Activated gamma-delta T cell (primary cell): ENCODE measurements around the gene PIGU.

Experiments used
- DNase-seq: peaks from one replicate; lab custom pipeline; 2025; lab: John Stamatoyannopoulos, UW

Gene PIGU

GRCh38 chr20:34557936-34558319, 119.0 kb downstream of the PIGU start:
- DNase-seq, result no peak

GRCh38 chr20:34553366-34553867, 123.5 kb downstream of the PIGU start:
- DNase-seq, result no peak

- no peak for DNase-seq
Measured at GRCh38 chr20:34552569-34552968, 124.3 kb downstream of the PIGU start.

GRCh38 chr20:34549929-34550305, 127.0 kb downstream of the PIGU start:
- no peak for DNase-seq

- DNase-seq, result no peak
Measured at GRCh38 chr20:34549291-34549928, 127.5 kb downstream of the PIGU start.

GRCh38 chr20:34547844-34548613, 128.9 kb downstream of the PIGU start:
- no peak for DNase-seq

- DNase-seq, result no peak
Measured at GRCh38 chr20:34546751-34547181, 130.1 kb downstream of the PIGU start.

- no peak for DNase-seq
Measured at GRCh38 chr20:34544109-34544796, 132.6 kb downstream of the PIGU start.

- DNase-seq, result no peak
Measured at GRCh38 chr20:34543463-34544056, 133.3 kb downstream of the PIGU start.

GRCh38 chr20:34542439-34542838, 134.5 kb downstream of the PIGU start:
- DNase-seq, result no peak

- DNase-seq, result no peak
Measured at GRCh38 chr20:34541917-34542316, 135.0 kb downstream of the PIGU start.

- no peak for DNase-seq
Measured at GRCh38 chr20:34541264-34541901, 135.5 kb downstream of the PIGU start.

- DNase-seq, result no peak
Measured at GRCh38 chr20:34540596-34541263, 136.2 kb downstream of the PIGU start.

GRCh38 chr20:34539756-34540155, 137.1 kb downstream of the PIGU start:
- no peak for DNase-seq

- no peak for DNase-seq
Measured at GRCh38 chr20:34538671-34539123, 138.2 kb downstream of the PIGU start.

- no peak for DNase-seq
Measured at GRCh38 chr20:34537651-34538050, 139.2 kb downstream of the PIGU start.

GRCh38 chr20:34536798-34537394, 140.0 kb downstream of the PIGU start:
- DNase-seq, result no peak

- DNase-seq, result no peak
Measured at GRCh38 chr20:34535857-34536256, 141.0 kb downstream of the PIGU start.

- DNase-seq, result no peak
Measured at GRCh38 chr20:34535301-34535840, 141.5 kb downstream of the PIGU start.

GRCh38 chr20:34534391-34535165, 142.3 kb downstream of the PIGU start:
- no peak for DNase-seq
